Measurements from ENCODE around the gene TMTC4. TPM values are rescaled to one million over a fixed set of nuclear protein-coding genes. Genes with fewer than 3 reads are reported as not detected.
"Not testable (repeated sequence)": the region's sequence is repeated elsewhere in the genome, so short reads cannot be mapped to it uniquely, and the experiment has no call there.

TMTC4 gene
- total RNA-seq, 3 donors from 2014 or later (not counting 1 experiment from before 2014, with no cell fraction given): 16.2 to 24.9 (median 17.3) TPM

DNA sequence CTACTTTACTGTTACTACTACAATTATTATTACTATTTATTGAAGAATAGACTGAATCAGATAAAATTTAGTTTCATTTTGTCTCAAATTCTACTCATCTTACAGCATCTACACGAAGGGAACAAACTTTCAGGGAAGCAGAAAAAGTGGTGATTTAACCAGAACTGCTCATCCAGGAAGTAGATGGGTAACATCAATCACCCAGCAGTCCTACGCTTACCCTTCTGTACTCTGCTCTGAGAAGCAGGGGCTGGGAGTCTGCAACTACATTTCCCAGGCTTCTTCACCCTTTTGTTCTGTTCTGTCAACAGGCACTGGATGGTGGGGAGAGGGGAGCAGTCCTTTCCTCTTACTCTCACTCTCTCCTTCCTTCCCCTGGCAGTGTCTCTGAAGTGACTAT is 54.7 kb downstream of the TMTC4 start:
- Mint-ChIP-seq H3K9me3 (no peaks in the 10 kb centered on the region), H3K4me1 (peaks cover 5 to 16% of the 10 kb centered on the region in 2 donors), H3K36me3 (peaks cover 8% of the 10 kb centered on the region), H3K27ac (no peak overlapping the region), H3K27me3 (ENCODE audit: low read depth in 2 of 2) (no peaks in the 10 kb centered on the region), H3K4me3 (no peak overlapping the region)
- H3K4me3 ChIP-seq (ENCODE audit: low read length): no peak overlapping the region
- no peaks in the 10 kb centered on the region for H3K36me3 ChIP-seq (ENCODE audit: control insufficient read depth, insufficient read depth, low read length)
- intact Hi-C loops (cut with micrococcal nuclease): no loop called here
- H3K9me3 ChIP-seq (ENCODE audit: control insufficient read depth, insufficient read depth, low read length): no peaks in the 10 kb centered on the region
- 72% methylated on average over 2 of the region's 2 CpGs for WGBS (ENCODE audit: insufficient coverage)
- DNase-seq (no peak), ATAC-seq (no peak)
- H3K27me3 ChIP-seq (ENCODE audit: control insufficient read depth, insufficient read depth, low read length): no peaks in the 10 kb centered on the region
- H3K4me1 ChIP-seq (ENCODE audit: control insufficient read depth, insufficient read depth, low read length): no peaks in the 10 kb centered on the region
- no peak overlapping the region for H3K27ac ChIP-seq (ENCODE audit: low read length)
- TF ChIP-seq, protein P1, sequence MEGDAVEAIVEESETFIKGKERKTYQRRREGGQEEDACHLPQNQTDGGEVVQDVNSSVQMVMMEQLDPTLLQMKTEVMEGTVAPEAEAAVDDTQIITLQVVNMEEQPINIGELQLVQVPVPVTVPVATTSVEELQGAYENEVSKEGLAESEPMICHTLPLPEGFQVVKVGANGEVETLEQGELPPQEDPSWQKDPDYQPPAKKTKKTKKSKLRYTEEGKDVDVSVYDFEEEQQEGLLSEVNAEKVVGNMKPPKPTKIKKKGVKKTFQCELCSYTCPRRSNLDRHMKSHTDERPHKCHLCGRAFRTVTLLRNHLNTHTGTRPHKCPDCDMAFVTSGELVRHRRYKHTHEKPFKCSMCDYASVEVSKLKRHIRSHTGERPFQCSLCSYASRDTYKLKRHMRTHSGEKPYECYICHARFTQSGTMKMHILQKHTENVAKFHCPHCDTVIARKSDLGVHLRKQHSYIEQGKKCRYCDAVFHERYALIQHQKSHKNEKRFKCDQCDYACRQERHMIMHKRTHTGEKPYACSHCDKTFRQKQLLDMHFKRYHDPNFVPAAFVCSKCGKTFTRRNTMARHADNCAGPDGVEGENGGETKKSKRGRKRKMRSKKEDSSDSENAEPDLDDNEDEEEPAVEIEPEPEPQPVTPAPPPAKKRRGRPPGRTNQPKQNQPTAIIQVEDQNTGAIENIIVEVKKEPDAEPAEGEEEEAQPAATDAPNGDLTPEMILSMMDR (IDR thresholded peaks at IDR 0.05): no peak

DNA sequence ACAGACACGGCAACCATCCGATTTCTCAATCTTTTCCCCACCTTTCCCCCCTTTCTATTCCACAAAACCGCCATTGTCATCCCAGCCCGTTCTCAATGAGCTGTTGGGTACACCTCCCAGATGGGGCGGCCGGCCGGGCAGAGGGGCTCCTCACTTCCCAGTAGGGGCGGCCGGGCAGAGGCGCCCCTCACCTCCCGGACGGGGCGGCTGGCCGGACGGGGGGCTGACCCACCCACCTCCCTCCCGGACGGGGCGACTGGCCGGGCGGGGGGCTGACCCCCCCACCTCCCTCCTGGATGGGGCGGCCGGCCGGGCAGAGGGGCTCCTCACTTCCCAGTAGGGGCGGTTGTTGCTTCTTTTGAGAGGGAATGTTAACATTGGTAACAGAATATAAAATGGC is 55.7 kb downstream of the TMTC4 start:
- H3K27ac ChIP-seq (ENCODE audit: low read length); H3K9me3 ChIP-seq (ENCODE audit: control insufficient read depth, insufficient read depth, low read length); H3K4me3 Mint-ChIP-seq; H3K36me3 ChIP-seq (ENCODE audit: control insufficient read depth, insufficient read depth, low read length); H3K27me3 ChIP-seq (ENCODE audit: control insufficient read depth, insufficient read depth, low read length); H3K4me1 ChIP-seq (ENCODE audit: control insufficient read depth, insufficient read depth, low read length); H3K27me3 Mint-ChIP-seq (ENCODE audit: low read depth in 2 of 2); H3K27ac Mint-ChIP-seq; ATAC-seq; H3K4me3 ChIP-seq (ENCODE audit: low read length); intact Hi-C loops (cut with micrococcal nuclease); H3K9me3 Mint-ChIP-seq; DNase-seq; H3K36me3 Mint-ChIP-seq: not testable (repeated sequence)
- WGBS (ENCODE audit: insufficient coverage): 98% methylated on average over 8 of the region's 24 CpGs
- H3K4me1 Mint-ChIP-seq: peaks cover 5 to 16% of the 10 kb centered on the region in 2 donors

DNA sequence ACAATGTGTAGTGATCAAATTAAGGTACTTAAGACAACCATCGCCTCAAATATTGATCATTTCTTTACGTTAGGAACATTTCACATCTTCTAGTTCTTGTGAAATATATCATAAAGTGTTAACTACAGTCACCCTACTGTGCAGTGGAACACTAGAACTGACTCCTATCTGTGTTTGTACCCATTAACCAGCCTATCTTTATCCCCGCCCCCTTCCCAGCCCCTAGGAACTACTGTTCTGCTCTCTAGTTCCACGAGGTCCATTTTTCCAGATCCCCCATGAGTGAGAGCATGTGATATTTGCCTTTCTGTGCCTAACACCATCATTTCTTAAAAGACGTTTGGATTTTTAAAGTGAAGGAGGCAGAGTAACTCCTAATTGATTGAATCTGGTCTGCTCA is 61.6 kb downstream of the TMTC4 start:
- no peaks in the 10 kb centered on the region for H3K36me3 Mint-ChIP-seq
- Histone ChIP-seq H3K9me3 (ENCODE audit: control insufficient read depth, insufficient read depth, low read length) (no peaks in the 10 kb centered on the region), H3K27ac (ENCODE audit: low read length) (no peak overlapping the region), H3K4me3 (ENCODE audit: low read length) (no peak overlapping the region), H3K36me3 (ENCODE audit: control insufficient read depth, insufficient read depth, low read length) (no peaks in the 10 kb centered on the region), H3K27me3 (ENCODE audit: control insufficient read depth, insufficient read depth, low read length) (no peaks in the 10 kb centered on the region), H3K4me1 (ENCODE audit: control insufficient read depth, insufficient read depth, low read length) (peaks cover 38% of the 10 kb centered on the region)
- no peaks in the 10 kb centered on the region for H3K9me3 Mint-ChIP-seq
- no peak for DNase-seq
- peak overlapping the region; percentile 78 for H3K4me3 Mint-ChIP-seq
- no peaks in the 10 kb centered on the region for H3K27me3 Mint-ChIP-seq (ENCODE audit: low read depth in 2 of 2)
- peak overlapping the region; percentile 84 to 96 for H3K27ac Mint-ChIP-seq
- TF ChIP-seq, protein P1 (IDR thresholded peaks at IDR 0.05): no peak
- WGBS (ENCODE audit: insufficient coverage): 97% methylated on average over 5 of the region's 5 CpGs
- no peak for ATAC-seq
- intact Hi-C loops (cut with micrococcal nuclease): loop anchor here (5.0 kb wide), 1 partner anchor 59 kb away; the partner anchor contains the start of gene TMTC4
- H3K4me1 Mint-ChIP-seq: peaks cover 54 to 60% of the 10 kb centered on the region in 2 donors

DNA sequence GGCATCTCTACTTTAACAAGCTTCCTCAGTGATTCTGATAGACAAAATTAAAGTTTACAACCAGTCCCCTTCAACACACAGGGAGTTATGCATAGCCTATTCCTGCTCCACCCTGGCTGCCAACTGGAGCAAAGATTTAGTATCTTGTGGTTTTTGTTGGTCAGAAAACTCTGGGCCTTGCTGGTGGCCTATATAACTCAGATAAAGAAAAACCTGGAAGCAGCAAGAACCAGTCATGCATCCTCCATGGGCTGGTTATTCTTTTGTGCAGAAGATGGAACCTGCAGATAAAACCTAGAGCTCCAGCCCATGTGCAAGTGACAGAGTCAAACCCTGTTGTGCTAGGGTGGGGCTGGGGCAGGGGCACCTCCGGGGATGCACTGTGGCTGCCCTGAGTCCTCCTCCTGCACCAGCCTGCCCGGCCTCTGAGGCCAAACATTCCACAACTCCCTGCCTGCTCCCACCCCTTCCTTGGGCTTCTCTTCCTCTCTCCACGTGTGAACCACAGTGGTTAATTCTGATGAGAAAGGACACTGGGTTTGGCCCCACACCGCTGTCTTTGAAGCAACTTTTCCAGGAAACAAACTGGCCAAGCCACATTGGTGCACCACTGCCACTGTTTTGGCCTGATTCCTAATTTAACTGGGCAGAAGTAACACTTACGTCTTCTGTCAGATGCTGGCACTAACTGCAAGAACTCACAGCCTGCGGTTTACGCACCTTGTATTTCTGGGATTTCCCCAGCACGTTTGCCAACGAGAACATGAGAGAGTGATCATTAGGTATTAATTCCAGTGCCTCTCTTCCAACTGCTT is 62.7 kb downstream of the TMTC4 start:
- Mint-ChIP-seq H3K36me3 (no peaks in the 10 kb centered on the region), H3K27me3 (ENCODE audit: low read depth in 2 of 2) (no peaks in the 10 kb centered on the region), H3K27ac (peak overlapping the region; percentile 84 to 96), H3K4me1 (peaks cover 61 to 64% of the 10 kb centered on the region in 2 donors), H3K9me3 (no peaks in the 10 kb centered on the region), H3K4me3 (peak overlapping the region; percentile 78)
- Histone ChIP-seq H3K4me3 (ENCODE audit: low read length) (no peak overlapping the region), H3K27ac (ENCODE audit: low read length) (peak overlapping the region; percentile 51), H3K4me1 (ENCODE audit: control insufficient read depth, insufficient read depth, low read length) (peaks cover 38% of the 10 kb centered on the region), H3K9me3 (ENCODE audit: control insufficient read depth, insufficient read depth, low read length) (no peaks in the 10 kb centered on the region), H3K36me3 (ENCODE audit: control insufficient read depth, insufficient read depth, low read length) (no peaks in the 10 kb centered on the region), H3K27me3 (ENCODE audit: control insufficient read depth, insufficient read depth, low read length) (no peaks in the 10 kb centered on the region)
- ATAC-seq (peak; percentile 65 to 81 (median 77)), DNase-seq (peak; percentile 61 to 65)
- intact Hi-C loops (cut with micrococcal nuclease): loop anchor here (1.0 to 5.0 kb wide), 2 partner anchors 17 to 60 kb away; partner anchors contain the start of gene TMTC4
- TF ChIP-seq, protein P1 (IDR thresholded peaks at IDR 0.05): no peak
- 20% methylated on average over 9 of the region's 9 CpGs for WGBS (ENCODE audit: insufficient coverage)

All from natural killer cell (primary cell).